B cell (primary cell): ENCODE data around the gene MTF2.

Experiments used
- EZH2 ChIP-seq: IDR thresholded peaks from 2 replicates; pipeline ENCODE4 v1.6.1; 2012; ENCODE audit warnings: borderline replicate concordance, low read depth, mild to moderate bottlenecking, moderate library complexity, low read length; ENCODE audit not compliant: insufficient read depth, poor library complexity, severe bottlenecking
- TF ChIP-seq, protein P1 (sequence below): fragments of 200-600 bp; IDR thresholded peaks from one replicate; pipeline ENCODE4 v1.8.0; 2022; ENCODE audit warnings: antibody characterized with exemption, mild to moderate bottlenecking

DNA sequence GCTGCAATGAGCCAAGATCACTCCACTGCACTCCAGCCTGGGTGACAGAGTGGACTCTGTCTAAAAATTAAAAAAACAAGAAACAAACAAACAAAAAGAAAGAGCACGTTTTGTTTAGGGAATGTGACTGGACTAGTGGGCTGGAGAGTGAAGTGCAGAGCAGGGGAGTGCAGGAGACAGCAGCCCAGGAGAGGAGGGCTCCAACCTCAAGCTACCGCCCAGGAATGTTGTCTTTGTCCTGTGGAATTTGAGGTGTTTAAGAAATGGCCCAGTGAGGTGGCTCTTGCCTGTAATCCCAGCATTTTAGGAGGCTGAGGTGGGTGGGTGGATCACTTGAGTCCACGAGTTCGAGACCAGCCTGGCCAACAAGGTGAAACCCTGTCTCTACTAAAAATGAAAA is 42.4 kb upstream of the MTF2 start:
- TF ChIP-seq, protein P1, sequence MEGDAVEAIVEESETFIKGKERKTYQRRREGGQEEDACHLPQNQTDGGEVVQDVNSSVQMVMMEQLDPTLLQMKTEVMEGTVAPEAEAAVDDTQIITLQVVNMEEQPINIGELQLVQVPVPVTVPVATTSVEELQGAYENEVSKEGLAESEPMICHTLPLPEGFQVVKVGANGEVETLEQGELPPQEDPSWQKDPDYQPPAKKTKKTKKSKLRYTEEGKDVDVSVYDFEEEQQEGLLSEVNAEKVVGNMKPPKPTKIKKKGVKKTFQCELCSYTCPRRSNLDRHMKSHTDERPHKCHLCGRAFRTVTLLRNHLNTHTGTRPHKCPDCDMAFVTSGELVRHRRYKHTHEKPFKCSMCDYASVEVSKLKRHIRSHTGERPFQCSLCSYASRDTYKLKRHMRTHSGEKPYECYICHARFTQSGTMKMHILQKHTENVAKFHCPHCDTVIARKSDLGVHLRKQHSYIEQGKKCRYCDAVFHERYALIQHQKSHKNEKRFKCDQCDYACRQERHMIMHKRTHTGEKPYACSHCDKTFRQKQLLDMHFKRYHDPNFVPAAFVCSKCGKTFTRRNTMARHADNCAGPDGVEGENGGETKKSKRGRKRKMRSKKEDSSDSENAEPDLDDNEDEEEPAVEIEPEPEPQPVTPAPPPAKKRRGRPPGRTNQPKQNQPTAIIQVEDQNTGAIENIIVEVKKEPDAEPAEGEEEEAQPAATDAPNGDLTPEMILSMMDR: no peak
- TF ChIP-seq EZH2: no peak
